Hematopoietic multipotent progenitor cell treated with erythropoietin and hydrocortisone succinate and interleukin-3 and kit ligand, for 15 days (in vitro differentiated cells): ENCODE data around the gene LEMD2.

Experiments used
- DNase-seq: peaks from one replicate; pipeline ENCODE4 v3.0.0-alpha.2; 2015; ENCODE audit warnings: low spot score

The LEMD2 gene

GRCh38 chr6:33794910-33795623 is 6.1 kb upstream of the LEMD2 start:
- DNase-seq, result no peak

DNA sequence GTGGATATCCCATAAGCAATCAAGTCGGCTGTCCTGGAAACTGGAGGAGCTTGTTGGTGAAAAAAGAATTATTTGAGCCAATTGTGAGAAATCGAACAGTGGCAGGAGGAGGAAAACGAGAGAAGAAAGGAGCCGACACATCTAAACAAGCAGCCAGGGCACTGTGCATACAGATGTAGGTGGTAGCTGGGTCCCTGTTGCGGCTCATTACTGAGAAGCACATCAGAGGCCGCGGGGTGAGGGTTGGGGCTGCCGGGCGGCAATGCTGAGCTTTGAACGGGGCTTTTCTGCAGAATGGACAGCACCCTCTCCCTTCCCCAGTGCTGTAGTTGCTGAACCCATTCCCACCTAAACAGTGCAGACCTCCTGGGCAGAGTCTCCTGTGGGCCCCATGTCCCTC is 4.1 kb upstream of the LEMD2 start:
- no peak for DNase-seq

- no peak for DNase-seq
Observed at GRCh38 chr6:33791620-33792019, 2.7 kb upstream of the LEMD2 start.

- no peak for DNase-seq
Observed at GRCh38 chr6:33790910-33791309, 2.0 kb upstream of the LEMD2 start.

DNA sequence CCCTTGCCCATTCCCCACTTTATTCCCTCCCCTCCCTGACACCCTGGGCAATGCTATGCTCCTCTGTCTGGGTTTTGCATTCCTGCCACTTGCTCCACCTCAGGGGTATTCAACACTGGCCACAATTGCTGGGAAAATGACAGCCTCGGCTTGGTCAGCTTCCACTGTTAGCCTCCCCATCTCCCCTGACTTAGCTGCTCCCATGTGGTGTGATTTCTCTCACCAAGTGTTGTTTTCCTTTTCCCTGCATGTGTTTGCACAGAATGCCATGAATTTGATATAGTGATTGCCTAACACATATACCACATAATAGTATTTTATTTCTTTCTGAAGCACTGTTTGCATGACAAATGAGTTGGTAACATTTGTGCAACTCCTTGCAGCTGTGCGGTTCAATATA is 1.4 kb upstream of the LEMD2 start:
- DNase-seq, result no peak

- DNase-seq, result no peak
Observed at GRCh38 chr6:33789550-33789895, 593 bp upstream of the LEMD2 start.

DNA sequence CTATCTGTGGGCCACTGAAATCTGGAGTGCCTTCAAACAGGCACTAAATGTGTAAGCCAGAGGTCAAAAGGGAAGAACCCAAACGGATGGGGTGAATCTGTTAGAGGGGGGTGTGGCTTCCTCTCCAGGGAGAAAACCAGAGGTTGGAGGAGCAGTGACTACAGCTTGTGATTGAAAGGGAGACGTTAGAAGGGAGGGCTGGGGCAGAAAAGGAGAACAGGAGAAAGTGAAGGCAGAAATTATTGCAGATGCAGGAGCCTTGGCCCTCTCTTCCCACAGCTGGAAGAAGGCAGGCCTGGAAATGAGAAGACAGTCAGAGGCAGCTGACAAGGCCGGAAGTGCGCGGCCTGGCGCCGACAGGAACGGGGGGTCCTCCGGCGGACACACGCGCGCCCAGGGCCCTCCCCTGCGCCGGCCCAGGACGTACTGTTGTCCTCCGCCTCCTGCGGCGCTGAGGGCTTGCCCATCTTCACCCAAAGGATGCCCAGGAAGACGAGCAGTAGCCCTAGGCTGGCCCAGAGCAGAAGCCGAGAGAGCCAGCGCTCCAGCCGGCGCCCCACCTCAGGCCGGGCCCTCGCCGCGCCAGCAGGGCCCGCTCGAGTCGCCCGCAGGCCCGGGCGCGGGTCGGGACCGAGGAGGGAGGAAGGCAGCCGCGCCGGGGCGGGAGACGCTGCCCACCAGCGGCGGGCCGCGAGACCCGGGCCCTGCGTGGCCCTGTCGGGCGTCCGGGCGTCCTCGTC is 806 bp downstream of the LEMD2 start:
- peak; percentile 23 for DNase-seq

GRCh38 chr6:33787346-33787953 is 1.5 kb downstream of the LEMD2 start:
- DNase-seq, result peak; percentile 6

DNA sequence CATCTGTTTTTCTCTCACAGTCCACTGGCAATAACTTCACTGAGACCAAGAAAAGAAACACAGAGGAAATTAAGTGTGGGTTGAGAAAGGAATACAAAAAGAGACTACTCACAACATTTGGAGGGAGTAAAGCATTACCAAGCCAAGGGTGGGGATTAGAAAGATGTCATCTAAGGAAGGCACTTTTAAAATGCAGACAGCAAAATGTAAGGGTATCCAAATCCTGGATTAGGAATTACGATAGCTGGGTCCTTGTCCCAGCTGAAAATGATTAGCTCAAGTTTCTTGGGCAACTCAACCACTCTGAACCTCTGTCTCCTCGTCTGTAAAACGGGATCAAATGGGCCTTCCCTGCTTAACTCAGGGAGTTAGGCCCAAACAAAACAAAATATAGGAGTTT is 2.2 kb downstream of the LEMD2 start:
- no peak for DNase-seq

DNA sequence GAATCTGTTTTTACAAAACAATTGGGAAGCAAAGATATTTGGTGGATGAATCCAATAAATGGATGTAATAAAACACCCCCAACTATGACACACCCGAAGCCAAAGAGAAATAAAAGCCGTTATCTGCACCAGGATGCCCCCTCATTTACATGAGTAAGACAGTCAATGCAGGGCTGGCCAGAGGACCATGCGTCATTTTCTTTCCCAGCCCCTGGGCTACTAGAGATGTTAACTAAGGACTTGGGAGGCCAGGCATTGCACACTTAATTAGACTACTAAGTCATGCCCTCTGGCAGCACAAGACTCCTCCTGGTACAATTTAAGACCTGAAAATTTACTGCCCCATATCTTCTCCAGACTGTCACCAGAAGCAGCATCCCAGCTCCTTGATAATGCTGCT is 3.2 kb downstream of the LEMD2 start:
- DNase-seq, result no peak

- no peak for DNase-seq
Observed at GRCh38 chr6:33784787-33785186, 4.1 kb downstream of the LEMD2 start.

- DNase-seq, result no peak
Observed at GRCh38 chr6:33783781-33784520, 5.0 kb downstream of the LEMD2 start.

DNA sequence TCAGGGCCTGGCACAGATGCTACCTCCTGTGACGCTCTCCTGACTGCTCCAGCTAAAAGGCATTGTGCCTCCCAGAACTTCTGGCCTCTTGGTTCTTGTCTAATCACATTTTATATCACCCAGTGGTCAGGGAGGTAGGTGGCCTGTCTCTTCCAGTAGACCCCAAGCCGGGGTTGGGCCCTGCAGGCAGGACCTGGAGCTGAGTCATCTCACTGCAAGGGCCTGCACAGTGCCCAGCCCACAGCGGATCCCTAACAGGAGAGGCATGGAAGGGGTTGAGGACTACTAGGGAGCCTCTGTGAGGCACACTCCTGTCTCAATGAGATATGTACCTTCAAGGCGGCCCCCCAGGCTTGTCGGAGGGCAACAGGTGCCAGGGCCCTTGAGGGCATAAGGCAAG is 6.4 kb downstream of the LEMD2 start:
- DNase-seq, result no peak

GRCh38 chr6:33781131-33781975 is 7.6 kb downstream of the LEMD2 start:
- DNase-seq, result no peak

DNA sequence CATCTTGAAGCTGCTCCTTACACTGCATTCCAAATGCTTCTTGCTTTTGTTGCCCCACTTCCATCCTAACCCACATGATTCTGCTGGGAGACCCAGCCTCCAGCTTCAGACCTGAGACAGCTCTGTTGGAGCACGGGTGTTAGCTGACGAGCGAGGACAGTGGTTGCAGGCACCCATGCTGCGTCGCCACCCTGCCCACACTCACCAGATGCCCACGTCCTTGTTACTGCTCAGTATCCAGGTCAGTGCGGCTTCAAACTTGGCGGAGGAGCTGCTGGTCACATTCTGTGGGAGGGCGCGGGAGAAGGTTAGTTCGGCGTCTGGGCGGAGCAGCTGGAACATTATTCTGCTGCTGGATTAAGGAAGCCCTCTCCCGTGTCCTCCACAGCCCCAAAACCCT is 9.0 kb downstream of the LEMD2 start:
- DNase-seq, result no peak

DNA sequence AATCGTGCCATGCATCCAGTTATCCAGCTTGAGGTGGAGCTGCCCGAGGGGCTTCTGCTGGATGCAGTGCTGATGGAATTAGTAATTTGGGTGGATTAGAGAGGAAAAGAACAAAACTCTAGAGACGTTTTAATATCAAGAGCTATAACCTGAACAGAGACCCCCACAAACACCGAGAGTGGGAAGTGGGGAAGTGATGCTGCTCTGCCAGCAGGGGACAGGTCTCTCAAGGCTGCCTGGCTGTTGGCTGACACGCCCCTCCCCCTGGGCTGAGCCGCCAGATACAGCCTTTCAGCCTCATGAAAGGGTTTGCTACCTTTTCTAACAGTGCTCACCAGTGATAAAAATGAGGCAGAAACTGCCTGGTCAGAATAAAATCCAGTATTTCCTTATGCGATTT is 9.6 kb downstream of the LEMD2 start:
- DNase-seq, result no peak

DNA sequence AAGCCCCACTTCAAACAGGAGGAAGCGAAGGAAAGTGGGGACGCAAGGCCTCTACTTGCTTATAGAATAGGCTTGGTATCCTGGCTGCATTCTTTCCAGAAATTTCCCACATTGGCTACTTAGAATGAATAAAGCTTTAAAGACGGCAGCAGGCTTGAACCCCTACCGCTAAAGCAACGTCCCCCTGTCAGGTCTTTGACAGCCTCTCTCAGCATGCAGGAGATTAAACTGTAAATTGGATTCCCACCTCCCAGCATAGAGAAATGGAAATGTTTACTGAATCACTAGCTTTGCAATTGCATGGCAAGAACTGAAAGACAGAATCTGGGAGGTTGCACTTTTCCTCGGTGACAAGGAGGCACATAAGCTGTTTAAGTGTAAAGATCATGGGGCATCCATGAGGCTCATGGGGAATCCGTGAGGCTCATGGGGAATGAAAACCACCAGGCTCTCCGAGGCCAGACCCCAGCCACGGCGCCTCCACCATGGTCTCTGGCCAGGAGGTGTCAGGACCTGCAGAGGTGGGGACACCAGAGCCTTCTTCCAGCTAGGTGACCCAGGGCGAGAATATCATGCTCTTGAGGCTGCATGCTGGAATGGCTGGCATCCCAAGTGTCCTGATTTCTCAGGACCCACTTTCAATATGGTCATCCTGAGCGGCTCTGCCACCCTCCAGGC is 10.3 kb downstream of the LEMD2 start:
- no peak for DNase-seq

DNA sequence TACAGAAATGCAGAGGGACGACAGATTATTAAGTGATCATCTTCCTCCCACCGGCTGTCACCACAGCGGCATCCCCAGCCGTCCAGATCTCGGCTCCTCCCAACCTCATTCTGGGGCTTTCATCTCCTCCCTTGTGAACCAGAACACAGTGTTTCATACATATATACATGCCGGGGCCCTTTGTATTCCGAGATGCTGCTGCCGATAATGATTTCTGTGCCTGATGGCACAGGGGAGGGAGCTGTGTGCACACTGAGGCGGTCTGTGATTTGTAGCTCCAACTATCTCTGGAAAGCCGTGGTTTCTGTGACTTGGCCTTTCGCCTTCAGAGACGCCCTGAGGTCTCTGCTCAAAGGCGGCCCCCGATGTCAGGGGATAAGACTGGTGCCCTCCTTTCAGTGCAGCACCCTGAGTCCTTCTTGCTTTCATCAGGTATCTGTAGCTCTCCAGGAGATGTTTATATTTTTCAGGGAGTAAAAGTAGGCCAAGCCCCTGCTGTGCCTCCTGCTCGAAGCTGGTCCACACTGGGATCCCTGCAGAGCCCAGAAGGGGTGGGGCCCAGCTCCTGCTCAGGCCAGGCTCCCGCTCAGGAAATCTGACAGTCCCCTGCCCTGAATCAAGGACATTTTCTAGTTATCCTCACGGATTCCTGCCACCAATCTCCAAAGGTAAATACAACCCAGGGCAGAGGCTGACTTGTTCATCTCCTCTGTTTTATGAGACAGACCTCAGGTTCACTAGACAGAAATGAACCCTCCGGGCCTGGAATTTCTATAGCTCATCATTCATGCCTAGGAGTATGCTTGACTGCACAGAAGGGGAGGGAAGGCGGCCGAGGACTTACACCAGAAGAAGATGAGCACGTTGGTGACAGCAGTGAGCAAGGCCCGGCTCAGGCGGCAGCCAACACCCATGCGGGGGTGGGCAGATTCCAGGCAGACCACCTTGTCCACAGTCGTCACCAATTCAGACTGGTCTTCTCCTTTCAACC is 11.2 kb downstream of the LEMD2 start:
- no peak for DNase-seq

- no peak for DNase-seq
Observed at GRCh38 chr6:33776764-33777163, 12.2 kb downstream of the LEMD2 start.

DNA sequence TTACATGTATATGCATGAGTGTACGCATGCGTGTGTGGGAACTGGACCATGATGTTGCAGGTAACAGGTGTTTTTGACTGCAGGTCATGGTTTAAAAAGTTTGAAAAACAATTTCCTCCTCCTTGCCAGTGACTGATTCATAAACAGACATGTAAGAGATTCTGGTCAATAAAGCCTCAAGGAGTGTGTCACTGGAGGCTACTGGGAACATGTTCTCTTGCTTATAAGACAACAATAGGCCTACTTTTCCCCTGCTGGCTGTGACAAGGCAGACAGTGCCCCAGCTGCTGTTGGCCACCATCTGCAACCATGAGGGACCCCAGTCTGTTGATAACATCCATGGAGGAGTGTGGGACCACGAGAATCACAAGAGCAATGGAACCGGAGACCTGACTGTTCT is 12.7 kb downstream of the LEMD2 start:
- DNase-seq, result no peak
